Measurements from ENCODE around the gene EPN3. TPM values are rescaled to one million over a fixed set of nuclear protein-coding genes. Genes with fewer than 3 reads are reported as not detected.

The EPN3 gene
- polyA plus RNA-seq, 1 of the 3 experiments (the other 2 are of a cell fraction) = 0.05 TPM

DNA sequence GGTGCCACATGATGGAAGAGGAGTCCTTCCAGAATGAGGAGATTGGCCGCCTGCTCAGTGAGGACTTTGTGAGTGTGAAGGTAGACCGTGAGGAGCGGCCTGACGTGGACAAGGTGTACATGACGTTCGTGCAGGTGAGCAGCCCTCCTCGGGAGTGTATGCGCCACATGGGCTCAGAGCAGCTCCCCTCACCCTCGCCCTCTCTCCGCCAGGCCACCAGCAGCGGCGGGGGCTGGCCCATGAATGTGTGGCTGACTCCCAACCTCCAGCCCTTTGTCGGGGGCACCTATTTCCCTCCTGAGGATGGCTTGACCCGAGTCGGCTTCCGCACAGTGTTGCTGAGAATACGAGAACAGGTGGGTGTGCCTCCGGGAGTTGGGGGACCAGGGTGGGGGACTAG lies 16.3 kb downstream of the EPN3 start:
- H4K20me1 ChIP-seq (ENCODE audit: insufficient read depth) = no peaks in the 10 kb centered on the region
- H3F3A ChIP-seq (replicated peaks; ENCODE audit: insufficient read depth) = peaks cover 6% of the 10 kb centered on the region
- ChIA-PET CTCF (interaction anchor here (0.7 to 24.2 kb wide), 16 partner anchors 10 to 293 kb away, joined by 3 to 1212 read pairs (median 32); partner anchors contain the start of gene CACNA1G), POLR2A (interaction anchor here (1.0 to 2.4 kb wide), 3 partner anchors 77 to 147 kb away, joined by 3 to 21 read pairs (median 3); no protein-coding TSS in a partner anchor)
- 95% methylated on average over 18 of the region's 18 CpGs for WGBS (ENCODE audit: low lambda C conversion rate)
- no peak overlapping the region for H3K27ac ChIP-seq (ENCODE audit: low read depth in 2 of 2, low read length in 1 of 2)
- no peaks in the 10 kb centered on the region for H3K9me3 ChIP-seq
- TF ChIP-seq EZH2phosphoT487 (IDR thresholded peaks at IDR 0.05; ENCODE audit: borderline replicate concordance, low read depth) (no peak), EP300 (IDR thresholded peaks at IDR 0.05; ENCODE audit: borderline replicate concordance in 1 of 2, low read depth in 1 of 2, low read length in 1 of 2) (no peak), GABPA (IDR thresholded peaks at IDR 0.05; ENCODE audit: low read depth) (no peak), FOXM1 (IDR thresholded peaks at IDR 0.05; ENCODE audit: low read depth) (no peak), TCF12 (IDR thresholded peaks at IDR 0.05) (no peak), RFX5 (IDR thresholded peaks at IDR 0.05; ENCODE audit: low read length) (no peak), CHD2 (IDR thresholded peaks at IDR 0.05; ENCODE audit: low read length, partially characterized antibody) (no peak), IRF3 (IDR thresholded peaks at IDR 0.05; ENCODE audit: low read depth, low read length) (no peak), MXI1 (IDR thresholded peaks at IDR 0.05; ENCODE audit: low read depth, low read length) (no peak), ZBTB33 (IDR thresholded peaks at IDR 0.05; ENCODE audit: borderline replicate concordance, low read depth) (no peak), NFIC (IDR thresholded peaks at IDR 0.05; ENCODE audit: borderline replicate concordance) (no peak), NRF1 (IDR thresholded peaks at IDR 0.05; ENCODE audit: low read depth, low read length) (no peak), FOXJ3 (CRISPR knock-in tag; IDR thresholded peaks at IDR 0.05) (no peak), ELF1 (IDR thresholded peaks at IDR 0.05) (no peak), RXRA (IDR thresholded peaks at IDR 0.05; ENCODE audit: borderline replicate concordance, low read depth) (no peak), TEAD4 (IDR thresholded peaks at IDR 0.05; ENCODE audit: borderline replicate concordance, insufficient read depth) (no peak), REST (IDR thresholded peaks at IDR 0.05; ENCODE audit: low read depth, low read length) (no peak)
- TF ChIP-seq, protein P1, sequence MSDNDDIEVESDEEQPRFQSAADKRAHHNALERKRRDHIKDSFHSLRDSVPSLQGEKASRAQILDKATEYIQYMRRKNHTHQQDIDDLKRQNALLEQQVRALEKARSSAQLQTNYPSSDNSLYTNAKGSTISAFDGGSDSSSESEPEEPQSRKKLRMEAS (IDR thresholded peaks at IDR 0.05; ENCODE audit: low read depth) = no peak
- TF ChIP-seq, protein P2, sequence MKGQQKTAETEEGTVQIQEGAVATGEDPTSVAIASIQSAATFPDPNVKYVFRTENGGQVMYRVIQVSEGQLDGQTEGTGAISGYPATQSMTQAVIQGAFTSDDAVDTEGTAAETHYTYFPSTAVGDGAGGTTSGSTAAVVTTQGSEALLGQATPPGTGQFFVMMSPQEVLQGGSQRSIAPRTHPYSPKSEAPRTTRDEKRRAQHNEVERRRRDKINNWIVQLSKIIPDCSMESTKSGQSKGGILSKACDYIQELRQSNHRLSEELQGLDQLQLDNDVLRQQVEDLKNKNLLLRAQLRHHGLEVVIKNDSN (IDR thresholded peaks at IDR 0.05; ENCODE audit: borderline replicate concordance, low read depth) = no peak
- TF ChIP-seq, protein P3, sequence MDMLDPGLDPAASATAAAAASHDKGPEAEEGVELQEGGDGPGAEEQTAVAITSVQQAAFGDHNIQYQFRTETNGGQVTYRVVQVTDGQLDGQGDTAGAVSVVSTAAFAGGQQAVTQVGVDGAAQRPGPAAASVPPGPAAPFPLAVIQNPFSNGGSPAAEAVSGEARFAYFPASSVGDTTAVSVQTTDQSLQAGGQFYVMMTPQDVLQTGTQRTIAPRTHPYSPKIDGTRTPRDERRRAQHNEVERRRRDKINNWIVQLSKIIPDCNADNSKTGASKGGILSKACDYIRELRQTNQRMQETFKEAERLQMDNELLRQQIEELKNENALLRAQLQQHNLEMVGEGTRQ (IDR thresholded peaks at IDR 0.05; ENCODE audit: borderline replicate concordance, low read depth, low read length) = no peak
- H3K27me3 ChIP-seq (ENCODE audit: insufficient read depth) = no peaks in the 10 kb centered on the region
- peaks cover 16% of the 10 kb centered on the region for H3K79me2 ChIP-seq (ENCODE audit: insufficient read depth)
- no peak overlapping the region for H3K9ac ChIP-seq
- DNase-seq = no peak
- H3K4me1 ChIP-seq (ENCODE audit: control insufficient read depth in 1 of 2, insufficient read depth in 2 of 2, low read depth in 1 of 2, low read length in 1 of 2) = peaks cover 0 to 20% of the 10 kb centered on the region in 2 experiments; a peak in 1 of 4 replicates
- peaks cover 16 to 27% of the 10 kb centered on the region in 2 experiments for H3K36me3 ChIP-seq (replicated peaks in 1 of 2; ENCODE audit: control insufficient read depth in 1 of 2, insufficient read depth in 2 of 2, low read length in 1 of 2)
- H3K9me2 ChIP-seq = no peaks in the 10 kb centered on the region
- no peak overlapping the region for H3K4me3 ChIP-seq (ENCODE audit: low read depth in 2 of 2, low read length in 1 of 2)
- no peak overlapping the region for H2AFZ ChIP-seq (ENCODE audit: low read depth)
- H3K4me2 ChIP-seq = no peak overlapping the region
